Measurements from ENCODE around the gene C1QTNF3.
"Not testable (repeated sequence)": the region's sequence is repeated elsewhere in the genome, so short reads cannot be mapped to it uniquely, and the experiment has no call there.

Gene C1QTNF3

DNA sequence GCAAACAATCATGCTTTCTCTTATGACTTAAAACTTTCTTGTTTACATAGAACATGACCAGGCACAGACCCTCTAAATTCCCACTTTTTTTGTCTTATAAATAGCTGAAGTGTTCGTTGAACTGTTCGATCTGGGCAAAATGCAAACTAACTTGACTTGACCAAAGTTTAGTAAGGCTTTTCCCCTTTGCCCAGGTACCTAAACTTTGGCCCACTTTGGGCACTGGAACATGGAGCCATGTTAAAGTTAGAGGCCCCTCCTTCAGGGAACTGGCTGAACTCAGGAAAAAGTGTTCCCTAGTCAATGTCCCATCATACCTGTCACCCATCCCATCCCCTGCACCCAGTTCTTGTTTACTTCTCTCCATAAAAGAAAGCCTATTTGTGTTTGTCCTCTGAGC lies 25.8 kb downstream of the C1QTNF3 start:
- no peak overlapping the region for H3K27ac Mint-ChIP-seq
- no peaks in the 10 kb centered on the region for H3K4me1 Mint-ChIP-seq
- ATAC-seq = no peak
- peaks cover 4% of the 10 kb centered on the region for H3K9me3 Mint-ChIP-seq
- no peaks in the 10 kb centered on the region for H3K27me3 Mint-ChIP-seq
- peaks cover 19% of the 10 kb centered on the region for H3K36me3 Mint-ChIP-seq
- no peak overlapping the region for H3K4me3 Mint-ChIP-seq

DNA sequence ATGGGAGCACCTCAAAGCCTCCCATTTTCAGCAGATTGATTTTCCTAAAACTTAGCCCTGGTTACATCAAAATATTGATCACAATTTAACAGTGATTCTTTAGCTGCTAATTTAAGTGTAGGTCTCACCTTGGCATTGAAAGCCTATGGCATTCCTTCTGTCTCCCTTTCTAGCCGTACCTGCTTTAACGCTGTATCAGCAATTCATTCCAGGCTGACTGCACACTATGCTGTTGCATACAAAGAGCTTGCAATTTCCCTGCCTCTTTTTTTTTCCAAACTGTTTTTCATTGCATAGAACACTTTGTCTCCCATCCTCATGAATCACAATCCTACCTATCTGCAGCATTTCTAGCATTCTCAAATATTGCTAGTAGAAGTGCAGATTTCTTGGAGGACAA lies 26.3 kb downstream of the C1QTNF3 start:
- no peak overlapping the region for H3K4me3 Mint-ChIP-seq
- H3K4me1 Mint-ChIP-seq = no peaks in the 10 kb centered on the region
- H3K9me3 Mint-ChIP-seq = peaks cover 4% of the 10 kb centered on the region
- no peaks in the 10 kb centered on the region for H3K27me3 Mint-ChIP-seq
- no peak overlapping the region for H3K27ac Mint-ChIP-seq
- no peak for ATAC-seq
- peaks cover 14% of the 10 kb centered on the region for H3K36me3 Mint-ChIP-seq

DNA sequence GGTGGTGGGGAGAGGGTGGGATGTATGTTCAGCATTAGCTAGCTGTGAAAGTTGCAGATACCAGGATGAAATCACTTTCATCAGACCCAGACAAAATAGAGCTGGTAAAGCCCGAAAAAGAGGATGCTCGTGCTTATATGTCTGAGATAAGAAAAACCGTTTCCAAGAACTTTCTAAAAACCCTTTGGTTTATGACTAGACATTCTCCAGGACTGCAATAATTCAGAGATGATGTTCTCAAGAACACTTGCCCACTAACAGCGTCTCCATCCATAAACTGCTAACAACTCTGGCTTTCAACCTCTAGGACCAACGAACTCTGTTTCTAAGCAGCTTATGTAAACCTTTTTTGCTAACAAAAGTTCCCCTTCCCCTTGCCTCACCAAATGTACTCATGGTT lies 26.8 kb downstream of the C1QTNF3 start:
- Mint-ChIP-seq H3K36me3 (peaks cover 9% of the 10 kb centered on the region), H3K9me3 (peaks cover 4% of the 10 kb centered on the region), H3K4me1 (no peaks in the 10 kb centered on the region), H3K4me3 (no peak overlapping the region), H3K27me3 (no peaks in the 10 kb centered on the region), H3K27ac (no peak overlapping the region)
- ATAC-seq = no peak

DNA sequence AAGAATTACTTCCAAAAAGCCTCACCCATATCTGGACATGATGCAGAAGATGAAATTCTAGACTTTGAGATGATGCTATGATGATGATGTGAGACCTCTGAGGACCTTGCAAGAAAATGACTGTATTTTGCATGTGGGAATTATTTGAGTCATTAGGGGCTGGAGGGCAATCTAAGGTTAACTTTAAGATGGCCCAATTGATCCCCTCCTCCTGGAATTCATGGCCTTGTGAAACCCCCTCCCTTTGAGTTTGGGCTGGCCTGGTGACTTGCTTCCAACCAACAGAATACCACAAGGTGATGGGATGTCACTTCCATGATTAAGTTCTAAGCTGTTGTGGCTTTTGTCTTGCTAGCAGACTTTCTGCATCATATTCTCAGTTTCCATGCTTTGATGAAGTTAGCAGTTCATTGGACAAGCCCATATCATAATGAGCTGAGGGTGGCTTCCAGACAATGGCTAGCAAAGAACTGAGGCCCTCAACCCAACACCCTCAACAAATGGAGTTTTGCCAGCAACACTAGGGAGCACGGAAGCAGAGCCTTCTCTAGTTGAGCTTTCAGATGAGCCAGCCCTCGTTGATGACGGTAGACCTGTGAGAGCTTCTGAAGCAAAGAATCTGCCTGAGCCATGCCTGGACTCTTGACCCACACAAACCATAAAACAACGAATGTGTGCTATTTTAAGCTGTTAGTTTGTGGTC lies 27.7 kb downstream of the C1QTNF3 start:
- Mint-ChIP-seq H3K27me3 (no peaks in the 10 kb centered on the region), H3K4me3 (no peak overlapping the region), H3K36me3 (no peaks in the 10 kb centered on the region), H3K27ac (no peak overlapping the region), H3K9me3 (peaks cover 4% of the 10 kb centered on the region), H3K4me1 (no peaks in the 10 kb centered on the region)
- no peak for ATAC-seq

DNA sequence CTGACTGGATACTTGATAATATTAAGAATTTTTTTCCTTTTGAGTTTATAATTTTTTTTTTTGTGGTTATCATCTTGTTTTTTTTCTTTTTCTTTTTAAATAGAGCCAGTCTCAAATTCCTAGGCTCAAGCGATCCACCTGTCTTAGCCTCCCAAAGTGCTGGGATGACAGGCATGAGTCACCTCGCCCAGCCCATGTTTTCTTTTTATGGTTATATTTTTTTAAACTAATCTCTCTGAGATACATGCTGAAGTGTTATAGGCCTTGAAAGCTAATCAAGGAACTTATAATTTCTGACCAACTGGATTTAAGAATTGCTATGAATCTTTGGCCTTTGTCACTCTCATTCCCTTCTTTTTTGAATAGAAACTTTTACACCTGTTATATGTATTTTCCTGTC lies 28.4 kb downstream of the C1QTNF3 start:
- H3K27ac Mint-ChIP-seq = no peak overlapping the region
- ATAC-seq = no peak
- H3K27me3 Mint-ChIP-seq = no peaks in the 10 kb centered on the region
- peaks cover 3% of the 10 kb centered on the region for H3K4me1 Mint-ChIP-seq
- H3K36me3 Mint-ChIP-seq = no peaks in the 10 kb centered on the region
- peaks cover 4% of the 10 kb centered on the region for H3K9me3 Mint-ChIP-seq
- H3K4me3 Mint-ChIP-seq = no peak overlapping the region

DNA sequence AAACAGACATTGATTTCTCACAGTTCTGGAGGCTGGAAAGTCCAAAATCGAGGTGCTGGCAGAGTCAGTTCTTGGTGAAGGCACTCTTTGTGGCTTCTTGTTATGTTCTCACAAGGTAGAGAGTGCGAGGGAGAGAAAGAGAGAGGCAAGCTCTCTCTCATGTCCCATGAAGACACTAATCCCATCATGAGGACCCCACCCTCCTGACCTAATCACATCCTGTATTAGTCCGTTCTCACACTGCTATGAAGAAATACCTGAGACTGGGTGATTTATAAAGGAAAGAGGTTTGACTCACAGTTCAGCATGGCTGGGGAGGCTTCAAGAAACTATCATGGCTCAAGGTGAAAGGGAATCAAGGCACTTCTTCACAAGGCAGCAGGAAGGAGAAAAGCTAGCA lies 29.5 kb downstream of the C1QTNF3 start:
- Mint-ChIP-seq H3K36me3 (no peaks in the 10 kb centered on the region), H3K9me3 (peaks cover 4% of the 10 kb centered on the region), H3K27ac (no peak overlapping the region), H3K4me3 (no peak overlapping the region), H3K27me3 (no peaks in the 10 kb centered on the region), H3K4me1 (peaks cover 14% of the 10 kb centered on the region)
- no peak for ATAC-seq

DNA sequence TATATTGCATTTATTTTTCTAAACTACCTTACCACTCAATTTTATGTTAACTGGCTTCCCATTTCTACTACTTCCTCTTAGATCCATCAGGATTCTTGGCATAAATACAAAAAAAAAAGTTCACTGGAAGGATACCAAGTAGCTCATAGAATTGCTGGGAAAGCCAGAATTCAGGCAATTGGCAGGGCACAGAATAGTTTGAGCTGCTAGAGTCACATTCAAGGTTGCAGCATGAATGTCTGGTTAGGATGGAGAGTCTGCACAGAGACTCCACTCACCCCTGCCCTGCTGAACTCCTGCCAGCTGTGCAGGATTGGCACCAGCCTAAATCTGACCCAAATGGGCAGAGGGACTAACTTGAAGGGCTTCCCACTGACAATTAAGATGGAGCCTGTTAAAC lies 30.2 kb downstream of the C1QTNF3 start:
- Mint-ChIP-seq H3K4me3 (no peak overlapping the region), H3K4me1 (peaks cover 14% of the 10 kb centered on the region), H3K27me3 (no peaks in the 10 kb centered on the region), H3K27ac (no peak overlapping the region), H3K36me3 (no peaks in the 10 kb centered on the region), H3K9me3 (peaks cover 4% of the 10 kb centered on the region)
- ATAC-seq = no peak

DNA sequence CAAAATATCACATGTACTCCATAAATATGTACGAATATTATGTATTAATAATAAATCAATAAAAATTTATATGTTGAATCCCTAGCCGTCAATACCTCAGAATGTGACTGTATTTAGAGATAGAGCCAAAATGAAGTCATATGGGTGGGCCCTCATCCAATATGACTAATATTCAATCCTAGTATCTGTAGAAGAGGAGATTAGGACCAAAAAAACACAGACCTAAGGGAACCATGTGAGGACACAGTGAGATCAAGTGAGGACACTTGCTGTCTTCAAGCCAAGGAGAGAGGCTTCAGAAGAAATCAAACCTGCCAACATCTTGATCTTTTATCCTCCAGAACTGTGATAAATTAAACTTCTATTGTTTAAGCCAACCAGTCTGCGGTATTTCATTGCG lies 31.5 kb downstream of the C1QTNF3 start:
- Mint-ChIP-seq H3K27ac (no peak overlapping the region), H3K4me3 (no peak overlapping the region), H3K36me3 (no peaks in the 10 kb centered on the region), H3K9me3 (peaks cover 4% of the 10 kb centered on the region), H3K4me1 (peaks cover 23% of the 10 kb centered on the region), H3K27me3 (no peaks in the 10 kb centered on the region)
- no peak for ATAC-seq

DNA sequence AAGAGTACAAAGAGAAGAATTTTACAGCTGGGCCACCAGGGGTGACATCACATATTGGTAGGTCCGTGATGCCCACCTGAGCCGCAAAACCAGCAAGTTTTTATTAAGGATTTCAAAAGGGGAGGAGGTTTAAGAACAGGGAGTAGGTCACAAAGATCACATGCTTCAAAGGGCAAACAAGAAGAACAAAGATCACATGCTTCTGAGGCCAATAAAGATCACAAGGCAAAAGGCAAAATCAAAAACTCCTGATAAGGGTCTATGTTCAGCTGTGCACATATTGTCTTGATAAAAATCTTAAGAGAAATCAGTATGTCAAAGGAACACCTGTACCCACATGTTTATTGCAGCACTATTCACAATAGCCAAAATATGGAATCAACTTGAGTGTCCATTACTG lies 32.9 kb downstream of the C1QTNF3 start:
- not testable (repeated sequence) for ATAC-seq, H3K27me3 Mint-ChIP-seq, H3K36me3 Mint-ChIP-seq, H3K27ac Mint-ChIP-seq, H3K4me3 Mint-ChIP-seq, H3K9me3 Mint-ChIP-seq
- peaks cover 23% of the 10 kb centered on the region for H3K4me1 Mint-ChIP-seq

DNA sequence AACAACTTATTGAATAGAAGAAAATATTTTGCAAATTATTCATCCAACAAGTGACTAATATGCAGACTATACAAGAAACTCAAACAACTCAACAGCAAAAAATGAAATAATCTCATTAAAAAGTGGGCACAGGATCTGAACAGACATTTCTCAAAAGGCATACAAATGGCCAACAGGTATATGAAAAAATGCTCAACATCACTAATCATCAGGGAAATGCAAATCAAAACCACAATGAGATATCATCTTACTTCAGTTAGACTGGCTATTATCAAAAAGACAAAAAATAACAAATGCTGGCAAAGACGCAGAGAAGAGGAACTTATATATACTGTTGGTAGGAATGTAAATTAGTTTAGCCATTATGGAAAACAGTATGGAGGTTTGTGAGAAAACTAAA lies 33.4 kb downstream of the C1QTNF3 start:
- Mint-ChIP-seq H3K27ac (no peak overlapping the region), H3K36me3 (no peaks in the 10 kb centered on the region), H3K27me3 (no peaks in the 10 kb centered on the region), H3K4me1 (peaks cover 23% of the 10 kb centered on the region), H3K4me3 (no peak overlapping the region), H3K9me3 (peaks cover 4% of the 10 kb centered on the region)
- ATAC-seq = no peak

DNA sequence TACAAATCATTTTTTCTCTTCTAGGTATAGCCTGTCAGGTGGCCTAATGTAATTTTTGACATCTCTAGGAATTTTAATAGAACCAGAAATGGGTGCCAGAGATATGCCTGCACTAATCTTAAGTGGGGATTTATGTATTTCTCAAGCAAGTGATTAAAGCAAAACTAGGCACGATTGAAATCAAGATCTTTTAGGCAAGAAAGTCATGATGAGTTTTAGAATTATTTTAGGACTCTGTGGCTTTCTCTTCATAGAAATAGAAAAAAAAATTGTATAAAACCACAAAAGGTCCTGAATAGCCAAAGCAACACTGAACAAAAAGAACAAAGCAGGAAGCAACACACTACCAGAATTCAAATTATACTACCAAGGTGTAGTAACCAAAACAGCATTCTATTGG lies 34.2 kb downstream of the C1QTNF3 start:
- H3K27ac Mint-ChIP-seq = peak overlapping the region; percentile 88
- peaks cover 3% of the 10 kb centered on the region for H3K9me3 Mint-ChIP-seq
- H3K4me1 Mint-ChIP-seq = peaks cover 23% of the 10 kb centered on the region
- H3K36me3 Mint-ChIP-seq = peaks cover 3% of the 10 kb centered on the region
- peak overlapping the region; percentile 86 for H3K4me3 Mint-ChIP-seq
- no peak for ATAC-seq
- no peaks in the 10 kb centered on the region for H3K27me3 Mint-ChIP-seq

DNA sequence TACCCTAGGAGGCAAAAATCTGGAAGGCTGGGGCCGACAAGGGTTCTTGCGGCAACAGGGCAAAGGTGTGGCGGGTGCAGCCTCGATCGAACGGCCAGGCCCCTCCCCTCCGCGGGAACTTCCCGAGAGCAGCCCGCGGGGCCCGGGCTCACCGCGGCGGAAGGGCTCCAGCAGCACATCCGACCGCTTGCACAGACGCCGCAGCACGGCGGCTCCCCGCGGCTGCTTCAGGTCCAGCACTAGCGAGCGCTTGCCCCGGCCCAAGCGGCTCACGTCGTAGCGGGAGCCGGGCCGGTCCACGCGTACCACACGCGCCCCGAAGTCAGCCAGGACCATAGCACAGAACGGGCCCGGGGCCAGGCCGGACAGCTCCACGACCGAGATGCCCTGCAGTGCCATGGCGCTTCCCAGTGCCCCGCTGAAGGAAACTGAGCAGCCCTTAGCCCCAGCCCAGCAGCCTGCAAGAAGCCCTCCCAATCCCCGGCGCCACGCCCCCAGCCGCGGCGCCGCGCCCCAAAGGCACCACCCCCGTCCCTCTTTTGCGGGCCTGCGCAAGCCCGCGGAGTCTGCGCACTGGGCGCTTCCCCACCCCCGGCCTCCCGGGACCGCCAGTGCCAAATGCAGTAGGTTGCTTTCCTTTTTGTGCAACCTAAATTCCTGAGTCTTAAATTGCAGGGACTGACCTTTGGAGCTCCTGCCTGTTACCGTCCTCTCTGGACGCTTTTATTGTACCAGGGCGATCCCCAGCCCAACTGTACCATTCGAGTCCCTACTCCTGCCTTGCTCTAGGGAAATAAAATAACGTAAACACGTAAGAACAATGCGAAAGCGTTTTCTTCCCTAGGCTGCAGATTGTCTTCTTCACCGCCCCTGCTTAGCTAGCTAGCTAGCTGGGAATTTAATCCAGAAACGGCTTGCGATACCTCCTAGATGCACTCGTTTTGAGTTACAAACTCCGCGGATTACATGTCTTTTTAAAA lies 35.1 kb downstream of the C1QTNF3 start, which contains the start of gene AMACR:
Gene AMACR, minus strand, starts transcription at position 430 of the 980 bp plus-strand sequence. Its CDS starts 31 bp downstream, at position 399.
- Mint-ChIP-seq H3K27me3 (no peaks in the 10 kb centered on the region), H3K36me3 (peaks cover 12% of the 10 kb centered on the region), H3K4me3 (peak within 1 kb of the TSS; percentile 86), H3K4me1 (peaks cover 23% of the 10 kb centered on the region), H3K9me3 (no peaks in the 10 kb centered on the region), H3K27ac (peak within 1 kb of the TSS; percentile 88)
- peak; percentile 97 for ATAC-seq

DNA sequence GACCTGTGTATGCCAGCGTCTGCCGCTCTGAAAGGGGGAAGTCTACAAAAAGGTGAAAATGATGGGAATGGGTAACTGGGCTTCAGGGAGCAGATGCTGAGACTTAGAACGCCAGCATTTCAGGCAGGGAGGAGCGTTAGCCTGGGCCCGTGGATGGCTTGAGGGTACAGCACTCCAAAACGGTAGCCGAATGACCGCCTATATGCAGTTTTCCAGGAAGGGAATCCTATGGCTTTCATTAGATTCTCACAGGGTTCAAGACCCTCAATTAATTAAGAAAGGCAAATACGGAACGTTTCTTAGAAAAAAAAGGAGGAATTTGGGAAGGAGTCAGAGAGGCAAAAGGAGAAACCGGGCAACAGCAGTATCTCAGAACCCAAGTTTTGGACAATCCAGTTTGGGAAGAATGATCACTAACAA lies 35.8 kb downstream of the C1QTNF3 start:
- no peaks in the 10 kb centered on the region for H3K27me3 Mint-ChIP-seq
- H3K36me3 Mint-ChIP-seq = peaks cover 18% of the 10 kb centered on the region
- peak overlapping the region; percentile 86 for H3K4me3 Mint-ChIP-seq
- H3K9me3 Mint-ChIP-seq = no peaks in the 10 kb centered on the region
- H3K4me1 Mint-ChIP-seq = peaks cover 23% of the 10 kb centered on the region
- H3K27ac Mint-ChIP-seq = peak overlapping the region; percentile 88
- no peak for ATAC-seq

DNA sequence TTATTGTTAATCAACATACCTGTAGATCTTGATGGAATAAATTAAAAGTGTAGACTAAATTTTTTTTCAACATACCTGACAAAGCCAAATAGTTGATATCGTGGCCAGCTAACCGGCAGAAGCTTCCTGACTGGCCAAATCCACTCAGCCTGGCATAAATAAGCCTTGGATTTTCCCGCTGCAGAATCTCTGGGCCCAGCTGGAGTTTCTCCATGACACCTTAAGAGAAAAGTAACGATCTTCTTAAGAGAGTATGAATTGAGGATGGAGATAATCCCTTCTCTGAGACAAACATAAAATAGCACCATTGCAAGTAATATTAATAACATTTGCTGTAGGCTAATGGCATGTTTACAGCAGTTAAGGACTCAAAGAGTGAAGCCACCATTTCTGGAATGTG lies 37.3 kb downstream of the C1QTNF3 start:
- Mint-ChIP-seq H3K9me3 (no peaks in the 10 kb centered on the region), H3K4me1 (peaks cover 23% of the 10 kb centered on the region), H3K4me3 (no peak overlapping the region), H3K27me3 (no peaks in the 10 kb centered on the region), H3K27ac (no peak overlapping the region), H3K36me3 (peaks cover 18% of the 10 kb centered on the region)
- no peak for ATAC-seq

DNA sequence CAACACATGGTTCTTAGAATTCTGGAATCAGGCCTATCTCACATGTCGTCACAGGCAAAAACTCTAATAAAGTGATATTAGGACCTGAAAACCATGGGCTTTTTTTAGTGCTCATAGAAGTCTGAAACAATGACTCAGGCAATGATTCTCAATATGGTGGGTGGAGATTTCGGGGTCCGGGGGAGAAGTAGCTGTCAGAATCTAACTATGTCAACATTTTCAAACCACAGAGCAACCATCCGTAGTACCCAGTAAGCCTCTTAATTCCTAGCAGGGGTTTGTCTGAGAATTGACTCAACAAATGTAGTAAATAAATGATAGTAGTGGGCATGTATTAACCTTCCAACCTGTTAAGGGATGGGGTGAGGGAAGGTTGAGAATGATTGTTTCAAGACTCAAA lies 37.8 kb downstream of the C1QTNF3 start:
- no peak overlapping the region for H3K4me3 Mint-ChIP-seq
- no peaks in the 10 kb centered on the region for H3K27me3 Mint-ChIP-seq
- H3K36me3 Mint-ChIP-seq = peaks cover 18% of the 10 kb centered on the region
- no peak overlapping the region for H3K27ac Mint-ChIP-seq
- H3K9me3 Mint-ChIP-seq = no peaks in the 10 kb centered on the region
- ATAC-seq = no peak
- peaks cover 23% of the 10 kb centered on the region for H3K4me1 Mint-ChIP-seq

DNA sequence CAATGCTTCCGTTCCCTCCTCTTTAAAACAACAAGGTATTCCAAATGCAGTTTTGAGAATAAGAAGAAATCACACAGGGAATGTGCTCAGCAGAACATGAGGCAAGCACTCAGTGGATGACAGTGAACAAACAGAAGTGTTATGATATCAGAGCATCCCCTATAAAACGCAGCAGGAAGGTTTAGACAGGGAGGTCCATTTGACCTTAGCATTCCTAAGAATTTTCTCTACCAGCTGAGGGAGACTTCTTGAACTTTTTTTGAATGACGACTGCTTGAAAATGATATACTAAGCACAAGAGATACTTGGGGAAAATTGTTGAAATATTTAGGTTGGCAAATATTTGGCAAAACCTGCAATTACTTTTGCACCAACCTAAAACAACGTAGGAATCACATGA lies 39.1 kb downstream of the C1QTNF3 start:
- Mint-ChIP-seq H3K9me3 (no peaks in the 10 kb centered on the region), H3K27ac (no peak overlapping the region), H3K4me1 (peaks cover 13% of the 10 kb centered on the region), H3K36me3 (peaks cover 18% of the 10 kb centered on the region), H3K4me3 (no peak overlapping the region), H3K27me3 (no peaks in the 10 kb centered on the region)
- no peak for ATAC-seq

All from stimulated activated memory B cell treated with anti-CD40 and anti-IgM and Interleukin-4, amounts not matched to agents 10 μg/mL and 1 μg/mL and 100 μg/mL, for 72 hours (primary cell).